ENCODE measurements around the gene DMRTB1. TPM values are rescaled to one million over a fixed set of nuclear protein-coding genes. Genes with fewer than 3 reads are reported as not detected.

The DMRTB1 gene
- total RNA-seq, 1 experiment from 2014 or later, result not detected

DNA sequence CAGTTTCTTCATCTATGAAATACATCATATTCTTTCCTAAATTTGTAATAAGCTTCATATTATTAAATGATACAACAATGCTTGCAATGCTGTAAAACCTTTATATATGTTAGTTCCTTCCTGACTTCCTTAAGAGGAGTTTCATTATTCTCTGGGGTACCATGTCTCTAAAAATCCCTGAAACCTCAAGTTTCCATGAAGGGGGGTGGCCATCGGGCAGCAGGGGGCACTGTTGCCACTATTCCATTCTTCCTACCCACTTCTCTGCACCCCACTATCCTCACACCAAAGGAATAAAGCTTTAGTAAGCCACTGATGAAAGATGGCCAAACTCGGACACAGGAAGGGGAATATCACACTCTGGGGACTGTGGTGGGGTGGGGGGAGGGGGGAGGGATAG lies 9.0 kb upstream of the DMRTB1 start:
- Histone ChIP-seq H3K4me3 (ENCODE audit: low read depth, low read length, poor library complexity, severe bottlenecking) (no peak overlapping the region), H3K27me3 (replicated peaks; ENCODE audit: insufficient read depth, low read depth, low read length, poor library complexity) (no peaks in the 10 kb centered on the region), H3K4me1 (ENCODE audit: insufficient read depth, low read length, poor library complexity, severe bottlenecking) (no peaks in the 10 kb centered on the region), H3K27ac (ENCODE audit: low read depth, low read length, poor library complexity, severe bottlenecking) (no peak overlapping the region), H3K9me3 (ENCODE audit: low read depth, low read length, poor library complexity, severe bottlenecking) (no peaks in the 10 kb centered on the region), H3K36me3 (ENCODE audit: insufficient read depth, low read length, poor library complexity, severe bottlenecking) (no peaks in the 10 kb centered on the region)
- intact Hi-C loops (cut with micrococcal nuclease; ENCODE audit: unreplicated experiment), result no loop called here
- no TSS peak for BruUV-seq (replicated peaks)
- TF ChIP-seq EZH2 (IDR thresholded peaks at IDR 0.05; ENCODE audit: borderline replicate concordance, low read depth, low read length, poor library complexity, severe bottlenecking), result no peak
- TF ChIP-seq, protein P1, sequence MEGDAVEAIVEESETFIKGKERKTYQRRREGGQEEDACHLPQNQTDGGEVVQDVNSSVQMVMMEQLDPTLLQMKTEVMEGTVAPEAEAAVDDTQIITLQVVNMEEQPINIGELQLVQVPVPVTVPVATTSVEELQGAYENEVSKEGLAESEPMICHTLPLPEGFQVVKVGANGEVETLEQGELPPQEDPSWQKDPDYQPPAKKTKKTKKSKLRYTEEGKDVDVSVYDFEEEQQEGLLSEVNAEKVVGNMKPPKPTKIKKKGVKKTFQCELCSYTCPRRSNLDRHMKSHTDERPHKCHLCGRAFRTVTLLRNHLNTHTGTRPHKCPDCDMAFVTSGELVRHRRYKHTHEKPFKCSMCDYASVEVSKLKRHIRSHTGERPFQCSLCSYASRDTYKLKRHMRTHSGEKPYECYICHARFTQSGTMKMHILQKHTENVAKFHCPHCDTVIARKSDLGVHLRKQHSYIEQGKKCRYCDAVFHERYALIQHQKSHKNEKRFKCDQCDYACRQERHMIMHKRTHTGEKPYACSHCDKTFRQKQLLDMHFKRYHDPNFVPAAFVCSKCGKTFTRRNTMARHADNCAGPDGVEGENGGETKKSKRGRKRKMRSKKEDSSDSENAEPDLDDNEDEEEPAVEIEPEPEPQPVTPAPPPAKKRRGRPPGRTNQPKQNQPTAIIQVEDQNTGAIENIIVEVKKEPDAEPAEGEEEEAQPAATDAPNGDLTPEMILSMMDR (conservative IDR thresholded peaks at IDR 0.05; ENCODE audit: low read depth, low read length), result peak; percentile 53
- no peak for DNase-seq (ENCODE audit: low spot score)
- CTCF ChIA-PET, result no interaction called here
- POLR2A ChIA-PET (ENCODE audit: low non-redundant PET), result no interaction called here

DNA sequence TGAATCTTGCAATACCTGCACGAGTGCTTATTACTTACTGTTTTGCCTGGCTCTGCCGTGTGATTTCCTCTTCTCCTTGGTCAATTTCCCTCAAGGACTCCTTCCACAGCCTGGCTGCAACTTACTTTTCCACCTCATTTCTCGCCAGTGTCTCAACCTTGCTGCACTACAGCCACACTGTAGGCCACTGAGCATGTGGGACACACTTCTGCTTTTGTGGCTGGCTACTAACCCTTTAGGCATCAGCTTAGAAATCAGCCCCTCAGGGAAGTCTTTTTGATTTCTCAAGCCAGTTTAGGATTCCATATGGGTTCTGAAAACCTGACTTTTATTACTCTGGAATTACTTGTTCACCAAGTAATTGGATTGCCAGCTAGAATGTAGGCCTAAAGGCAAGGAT lies 5.2 kb upstream of the DMRTB1 start:
- no peaks in the 10 kb centered on the region for H3K27me3 ChIP-seq (replicated peaks; ENCODE audit: insufficient read depth, low read depth, low read length, poor library complexity)
- no peaks in the 10 kb centered on the region for H3K4me1 ChIP-seq (ENCODE audit: insufficient read depth, low read length, poor library complexity, severe bottlenecking)
- intact Hi-C loops (cut with micrococcal nuclease; ENCODE audit: unreplicated experiment), result no loop called here
- no TSS peak for BruUV-seq (replicated peaks)
- H3K4me3 ChIP-seq (ENCODE audit: low read depth, low read length, poor library complexity, severe bottlenecking), result no peak overlapping the region
- TF ChIP-seq, protein P1 (conservative IDR thresholded peaks at IDR 0.05; ENCODE audit: low read depth, low read length), result no peak
- no peak for TF ChIP-seq EZH2 (IDR thresholded peaks at IDR 0.05; ENCODE audit: borderline replicate concordance, low read depth, low read length, poor library complexity, severe bottlenecking)
- POLR2A ChIA-PET (ENCODE audit: low non-redundant PET), result no interaction called here
- CTCF ChIA-PET, result no interaction called here
- no peaks in the 10 kb centered on the region for H3K9me3 ChIP-seq (ENCODE audit: low read depth, low read length, poor library complexity, severe bottlenecking)
- no peaks in the 10 kb centered on the region for H3K36me3 ChIP-seq (ENCODE audit: insufficient read depth, low read length, poor library complexity, severe bottlenecking)
- no peak overlapping the region for H3K27ac ChIP-seq (ENCODE audit: low read depth, low read length, poor library complexity, severe bottlenecking)
- no peak for DNase-seq (ENCODE audit: low spot score)

DNA sequence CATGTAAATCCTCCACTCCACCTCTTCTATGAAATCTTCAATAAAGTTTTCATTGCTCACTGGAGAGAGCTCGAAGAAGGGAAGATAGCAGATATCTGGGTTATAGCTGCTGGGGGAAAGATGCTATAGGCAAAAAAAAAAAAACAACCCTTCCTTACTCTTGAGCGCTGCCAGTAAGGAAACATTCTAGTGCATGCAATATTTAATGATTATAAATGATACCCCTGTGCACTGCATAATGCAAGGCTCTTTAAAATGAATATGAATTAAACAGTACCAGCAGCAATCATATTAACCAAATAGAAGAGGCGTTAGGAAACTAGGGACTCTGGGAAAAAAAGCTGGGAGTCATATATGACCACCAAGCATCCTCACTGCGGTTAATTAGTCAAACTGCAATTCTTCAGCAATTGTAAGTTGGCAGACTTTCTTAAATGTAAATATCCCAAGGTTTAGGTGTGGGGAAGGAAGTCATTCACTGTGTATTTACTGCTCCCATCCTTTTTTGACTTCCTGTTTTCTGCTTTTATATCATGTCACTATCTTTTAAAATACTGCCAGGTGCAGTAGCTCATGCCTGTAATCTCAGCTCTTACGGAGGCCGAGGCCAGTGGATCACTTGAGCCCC lies 3.7 kb upstream of the DMRTB1 start:
- Histone ChIP-seq H3K9me3 (ENCODE audit: low read depth, low read length, poor library complexity, severe bottlenecking) (no peaks in the 10 kb centered on the region), H3K27ac (ENCODE audit: low read depth, low read length, poor library complexity, severe bottlenecking) (no peak overlapping the region), H3K4me1 (ENCODE audit: insufficient read depth, low read length, poor library complexity, severe bottlenecking) (no peaks in the 10 kb centered on the region), H3K4me3 (ENCODE audit: low read depth, low read length, poor library complexity, severe bottlenecking) (no peak overlapping the region), H3K27me3 (replicated peaks; ENCODE audit: insufficient read depth, low read depth, low read length, poor library complexity) (no peaks in the 10 kb centered on the region), H3K36me3 (ENCODE audit: insufficient read depth, low read length, poor library complexity, severe bottlenecking) (no peaks in the 10 kb centered on the region)
- intact Hi-C loops (cut with micrococcal nuclease; ENCODE audit: unreplicated experiment), result no loop called here
- no TSS peak for BruUV-seq (replicated peaks)
- DNase-seq (ENCODE audit: low spot score), result no peak
- TF ChIP-seq, protein P1 (conservative IDR thresholded peaks at IDR 0.05; ENCODE audit: low read depth, low read length), result no peak
- no peak for TF ChIP-seq EZH2 (IDR thresholded peaks at IDR 0.05; ENCODE audit: borderline replicate concordance, low read depth, low read length, poor library complexity, severe bottlenecking)
- CTCF ChIA-PET, result no interaction called here
- POLR2A ChIA-PET (ENCODE audit: low non-redundant PET), result no interaction called here
